ENCODE results near the gene SP3. TPM values are rescaled to one million over a fixed set of nuclear protein-coding genes. Genes with fewer than 3 reads are reported as not detected.

Gene SP3
- total RNA-seq, 1 experiment from 2014 or later, result 84.5 TPM

DNA sequence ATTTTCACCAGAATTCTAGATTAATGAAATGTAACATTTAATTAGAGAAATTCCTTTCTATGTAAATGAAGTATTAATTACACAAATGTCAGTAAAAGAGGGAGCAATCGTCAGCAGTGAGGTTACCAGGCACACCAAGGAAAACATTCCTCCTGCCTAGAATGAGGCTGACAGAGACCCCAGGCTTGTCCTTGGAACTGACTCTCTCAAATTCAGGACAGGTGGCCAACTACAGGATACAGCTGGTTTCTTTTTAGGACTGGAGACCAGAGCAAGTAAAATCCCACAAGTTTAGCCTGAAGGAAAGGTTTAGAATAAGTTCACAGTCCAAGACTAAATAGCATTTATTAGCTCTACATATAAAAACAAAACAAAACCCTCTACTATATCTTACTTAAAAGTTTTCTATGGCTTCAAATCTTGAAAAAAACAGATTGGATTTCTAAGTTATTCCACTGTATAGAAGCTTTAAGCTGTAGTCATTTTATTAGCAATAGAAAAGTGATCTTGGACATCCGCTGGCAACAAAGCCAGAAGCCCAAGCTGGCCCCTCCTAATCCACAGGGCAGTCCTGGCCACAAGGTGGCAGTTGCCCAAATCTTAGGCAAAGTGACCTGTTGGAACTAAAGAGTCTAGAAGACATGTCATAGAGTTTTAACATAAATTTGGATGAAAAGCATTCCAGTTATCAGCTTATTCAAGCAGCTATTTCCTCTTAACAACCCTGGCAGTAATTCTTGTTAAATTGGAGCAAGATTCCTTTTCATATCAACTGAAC lies 81.0 kb downstream of the SP3 start:
- ChIA-PET POLR2A (ENCODE audit: low non-redundant PET) (no interaction called here), CTCF (interaction anchor here (0.6 kb wide), 1 partner anchor 51 kb away, joined by 3 read pairs; no protein-coding TSS in a partner anchor)
- TF ChIP-seq, protein P1, sequence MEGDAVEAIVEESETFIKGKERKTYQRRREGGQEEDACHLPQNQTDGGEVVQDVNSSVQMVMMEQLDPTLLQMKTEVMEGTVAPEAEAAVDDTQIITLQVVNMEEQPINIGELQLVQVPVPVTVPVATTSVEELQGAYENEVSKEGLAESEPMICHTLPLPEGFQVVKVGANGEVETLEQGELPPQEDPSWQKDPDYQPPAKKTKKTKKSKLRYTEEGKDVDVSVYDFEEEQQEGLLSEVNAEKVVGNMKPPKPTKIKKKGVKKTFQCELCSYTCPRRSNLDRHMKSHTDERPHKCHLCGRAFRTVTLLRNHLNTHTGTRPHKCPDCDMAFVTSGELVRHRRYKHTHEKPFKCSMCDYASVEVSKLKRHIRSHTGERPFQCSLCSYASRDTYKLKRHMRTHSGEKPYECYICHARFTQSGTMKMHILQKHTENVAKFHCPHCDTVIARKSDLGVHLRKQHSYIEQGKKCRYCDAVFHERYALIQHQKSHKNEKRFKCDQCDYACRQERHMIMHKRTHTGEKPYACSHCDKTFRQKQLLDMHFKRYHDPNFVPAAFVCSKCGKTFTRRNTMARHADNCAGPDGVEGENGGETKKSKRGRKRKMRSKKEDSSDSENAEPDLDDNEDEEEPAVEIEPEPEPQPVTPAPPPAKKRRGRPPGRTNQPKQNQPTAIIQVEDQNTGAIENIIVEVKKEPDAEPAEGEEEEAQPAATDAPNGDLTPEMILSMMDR (conservative IDR thresholded peaks at IDR 0.05; ENCODE audit: low read depth, low read length), result peak; percentile 51; the same call in 1 of the 2 replicates
- no peak for TF ChIP-seq EZH2 (IDR thresholded peaks at IDR 0.05; ENCODE audit: borderline replicate concordance, low read depth, low read length, poor library complexity, severe bottlenecking)
- intact Hi-C loops (cut with micrococcal nuclease; ENCODE audit: unreplicated experiment), result no loop called here
- Histone ChIP-seq H3K36me3 (ENCODE audit: insufficient read depth, low read length, poor library complexity, severe bottlenecking) (no peaks in the 10 kb centered on the region), H3K4me1 (ENCODE audit: insufficient read depth, low read length, poor library complexity, severe bottlenecking) (peaks cover 9% of the 10 kb centered on the region), H3K27ac (ENCODE audit: low read depth, low read length, poor library complexity, severe bottlenecking) (no peak overlapping the region), H3K27me3 (replicated peaks; ENCODE audit: insufficient read depth, low read depth, low read length, poor library complexity) (no peaks in the 10 kb centered on the region), H3K4me3 (ENCODE audit: low read depth, low read length, poor library complexity, severe bottlenecking) (no peak overlapping the region), H3K9me3 (ENCODE audit: low read depth, low read length, poor library complexity, severe bottlenecking) (peaks cover 5% of the 10 kb centered on the region)
- BruUV-seq (replicated peaks), result no TSS peak
- peak; percentile 39 for DNase-seq (ENCODE audit: low spot score)

DNA sequence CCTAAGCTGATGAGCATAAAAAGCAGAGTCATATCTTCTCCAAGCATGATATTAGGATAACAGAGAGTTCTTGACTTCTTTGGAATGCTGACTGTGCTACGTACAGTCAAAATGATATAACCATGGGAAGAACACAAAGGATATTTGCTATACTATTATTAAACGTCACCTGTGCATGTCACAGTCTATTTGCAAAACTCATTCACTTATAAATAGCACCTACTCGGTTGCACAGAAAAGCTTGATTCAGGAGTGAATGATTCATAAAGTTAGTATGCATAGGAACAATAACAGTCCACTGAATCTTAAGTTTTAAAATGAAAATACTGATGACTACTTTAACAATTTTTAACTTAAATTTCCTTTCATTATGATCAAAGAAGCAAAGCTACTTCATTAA lies 83.3 kb downstream of the SP3 start:
- intact Hi-C loops (cut with micrococcal nuclease; ENCODE audit: unreplicated experiment), result no loop called here
- CTCF ChIA-PET, result no interaction called here
- no peak overlapping the region for H3K27ac ChIP-seq (ENCODE audit: low read depth, low read length, poor library complexity, severe bottlenecking)
- DNase-seq (ENCODE audit: low spot score), result no peak
- peaks cover 4% of the 10 kb centered on the region for H3K9me3 ChIP-seq (ENCODE audit: low read depth, low read length, poor library complexity, severe bottlenecking)
- H3K4me3 ChIP-seq (ENCODE audit: low read depth, low read length, poor library complexity, severe bottlenecking), result no peak overlapping the region
- peaks cover 9% of the 10 kb centered on the region for H3K4me1 ChIP-seq (ENCODE audit: insufficient read depth, low read length, poor library complexity, severe bottlenecking)
- POLR2A ChIA-PET (ENCODE audit: low non-redundant PET), result interaction anchor here (0.5 kb wide), 1 partner anchor 1311 kb away, joined by 3 read pairs; no protein-coding TSS in a partner anchor
- TF ChIP-seq, protein P1 (conservative IDR thresholded peaks at IDR 0.05; ENCODE audit: low read depth, low read length), result no peak
- no peak for TF ChIP-seq EZH2 (IDR thresholded peaks at IDR 0.05; ENCODE audit: borderline replicate concordance, low read depth, low read length, poor library complexity, severe bottlenecking)
- no peaks in the 10 kb centered on the region for H3K27me3 ChIP-seq (replicated peaks; ENCODE audit: insufficient read depth, low read depth, low read length, poor library complexity)
- no peaks in the 10 kb centered on the region for H3K36me3 ChIP-seq (ENCODE audit: insufficient read depth, low read length, poor library complexity, severe bottlenecking)
- no TSS peak for BruUV-seq (replicated peaks)

DNA sequence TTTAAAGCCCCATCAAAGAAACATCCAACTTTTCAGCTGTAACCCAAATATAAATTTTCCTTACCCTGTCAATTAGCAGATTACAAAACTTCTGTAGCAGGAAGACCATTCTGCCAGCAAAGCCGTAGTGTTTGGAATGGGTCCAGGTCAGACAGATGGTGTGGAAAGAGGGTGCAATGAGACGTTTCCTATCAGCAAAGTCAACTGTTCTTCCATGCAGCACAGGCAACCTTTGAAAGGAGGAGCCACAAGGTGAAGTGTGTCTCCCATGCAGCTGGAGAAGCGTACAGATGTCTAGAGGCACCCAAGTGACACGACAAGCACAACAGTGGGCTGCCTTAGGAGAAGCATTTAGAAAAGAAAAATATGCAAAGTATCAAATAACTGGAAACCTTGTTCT lies 83.7 kb downstream of the SP3 start:
- CTCF ChIA-PET, result no interaction called here
- peaks cover 4% of the 10 kb centered on the region for H3K9me3 ChIP-seq (ENCODE audit: low read depth, low read length, poor library complexity, severe bottlenecking)
- BruUV-seq (replicated peaks), result no TSS peak
- peak; percentile 63 for DNase-seq (ENCODE audit: low spot score)
- H3K4me3 ChIP-seq (ENCODE audit: low read depth, low read length, poor library complexity, severe bottlenecking), result no peak overlapping the region
- H3K27me3 ChIP-seq (replicated peaks; ENCODE audit: insufficient read depth, low read depth, low read length, poor library complexity), result no peaks in the 10 kb centered on the region
- no peaks in the 10 kb centered on the region for H3K36me3 ChIP-seq (ENCODE audit: insufficient read depth, low read length, poor library complexity, severe bottlenecking)
- peaks cover 9% of the 10 kb centered on the region for H3K4me1 ChIP-seq (ENCODE audit: insufficient read depth, low read length, poor library complexity, severe bottlenecking)
- POLR2A ChIA-PET (ENCODE audit: low non-redundant PET), result interaction anchor here (0.5 kb wide), 1 partner anchor 1311 kb away, joined by 3 read pairs; no protein-coding TSS in a partner anchor
- no peak overlapping the region for H3K27ac ChIP-seq (ENCODE audit: low read depth, low read length, poor library complexity, severe bottlenecking)
- TF ChIP-seq, protein P1 (conservative IDR thresholded peaks at IDR 0.05; ENCODE audit: low read depth, low read length), result no peak
- no peak for TF ChIP-seq EZH2 (IDR thresholded peaks at IDR 0.05; ENCODE audit: borderline replicate concordance, low read depth, low read length, poor library complexity, severe bottlenecking)
- intact Hi-C loops (cut with micrococcal nuclease; ENCODE audit: unreplicated experiment), result no loop called here

Measured in A673 (cell line).